HG03469 (cell line): Measurements from ENCODE around the gene FLII.
A peak's percentile ranks its signal among the peaks of the same experiment; 100 is the strongest.

Source experiments
- ATAC-seq: cut with Tn5 transposase; IDR thresholded peaks from one replicate; pipeline ENCODE4 v1.9.1; 2021; ENCODE audit warnings: mild to moderate bottlenecking, moderate library complexity, moderate number of reproducible peaks; ENCODE audit not compliant: unreplicated experiment

Gene FLII

GRCh38 chr17:18245038-18245776 lies 13.3 kb downstream of the FLII start:
- ATAC-seq = no peak

- ATAC-seq = no peak
Observed at GRCh38 chr17:18241229-18241871, 17.2 kb downstream of the FLII start.

- ATAC-seq = no peak
Observed at GRCh38 chr17:18240449-18240848, 18.1 kb downstream of the FLII start.

GRCh38 chr17:18238299-18238698 lies 20.2 kb downstream of the FLII start:
- no peak for ATAC-seq

GRCh38 chr17:18237461-18237860 lies 21.1 kb downstream of the FLII start:
- ATAC-seq = no peak

- ATAC-seq = no peak
Observed at GRCh38 chr17:18236494-18236893, 22.0 kb downstream of the FLII start.

- ATAC-seq = no peak
Observed at GRCh38 chr17:18235743-18236256, 22.7 kb downstream of the FLII start.

- no peak for ATAC-seq
Observed at GRCh38 chr17:18234853-18235380, 23.6 kb downstream of the FLII start.

- ATAC-seq = no peak
Observed at GRCh38 chr17:18233803-18234518, 24.6 kb downstream of the FLII start.

- no peak for ATAC-seq
Observed at GRCh38 chr17:18231164-18231563, 27.4 kb downstream of the FLII start.

- no peak for ATAC-seq
Observed at GRCh38 chr17:18230288-18231141, 28.0 kb downstream of the FLII start.

- ATAC-seq = no peak
Observed at GRCh38 chr17:18229771-18230170, 28.8 kb downstream of the FLII start.

GRCh38 chr17:18229254-18229653 lies 29.3 kb downstream of the FLII start:
- no peak for ATAC-seq

GRCh38 chr17:18228176-18228682 lies 30.3 kb downstream of the FLII start:
- no peak for ATAC-seq

GRCh38 chr17:18227635-18228034 lies 30.9 kb downstream of the FLII start:
- no peak for ATAC-seq

- ATAC-seq = no peak
Observed at GRCh38 chr17:18226284-18226945, 32.1 kb downstream of the FLII start.

- no peak for ATAC-seq
Observed at GRCh38 chr17:18225642-18226283, 32.8 kb downstream of the FLII start.

GRCh38 chr17:18225121-18225641 lies 33.4 kb downstream of the FLII start, which contains the start of gene LLGL1:
LLGL1 (plus strand) TSS chr17:18225635; CDS start chr17:18225683, 48 bp downstream.
- ATAC-seq = peak; percentile 72
